ENCODE measurements around the gene EGFR. TPM values are rescaled to one million over a fixed set of nuclear protein-coding genes. Genes with fewer than 3 reads are reported as not detected.
A peak's percentile ranks its signal among the peaks of the same experiment; 100 is the strongest.

Gene EGFR
- total RNA-seq, 1 experiment from 2014 or later = 0.68 TPM

DNA sequence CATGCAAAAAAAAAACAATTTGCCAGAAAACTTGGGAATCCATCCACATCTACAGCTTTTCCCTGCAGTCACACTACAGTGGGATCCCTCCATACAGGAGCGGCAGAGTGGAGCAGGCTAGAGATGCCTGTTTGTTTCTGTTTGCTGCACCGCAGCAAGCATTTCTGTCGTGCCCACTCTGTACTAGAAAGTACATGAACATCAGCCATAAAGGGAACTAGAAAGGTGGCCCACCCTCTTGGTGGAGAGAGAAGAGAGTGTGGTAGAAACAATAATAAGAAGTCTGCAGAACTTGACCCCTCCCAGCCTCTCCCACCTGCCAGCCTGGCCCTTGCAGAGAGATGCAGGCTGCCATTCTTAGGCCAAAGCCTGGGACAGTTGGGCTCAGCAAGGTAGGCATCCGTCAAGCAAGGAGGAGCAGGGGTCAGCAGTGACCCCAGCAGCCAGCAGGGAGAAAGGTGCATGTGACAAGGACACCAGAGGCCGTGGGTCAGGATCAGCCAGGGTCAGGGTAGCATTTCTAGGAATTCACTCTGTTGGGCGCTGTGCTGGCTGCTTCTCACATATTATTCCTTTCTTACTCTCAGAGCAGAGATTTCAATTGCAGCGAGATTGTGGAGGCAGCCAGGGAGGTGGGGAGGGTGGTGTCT is 171.8 kb downstream of the EGFR start:
- DNase-seq (ENCODE audit: low spot score) = no peak

DNA sequence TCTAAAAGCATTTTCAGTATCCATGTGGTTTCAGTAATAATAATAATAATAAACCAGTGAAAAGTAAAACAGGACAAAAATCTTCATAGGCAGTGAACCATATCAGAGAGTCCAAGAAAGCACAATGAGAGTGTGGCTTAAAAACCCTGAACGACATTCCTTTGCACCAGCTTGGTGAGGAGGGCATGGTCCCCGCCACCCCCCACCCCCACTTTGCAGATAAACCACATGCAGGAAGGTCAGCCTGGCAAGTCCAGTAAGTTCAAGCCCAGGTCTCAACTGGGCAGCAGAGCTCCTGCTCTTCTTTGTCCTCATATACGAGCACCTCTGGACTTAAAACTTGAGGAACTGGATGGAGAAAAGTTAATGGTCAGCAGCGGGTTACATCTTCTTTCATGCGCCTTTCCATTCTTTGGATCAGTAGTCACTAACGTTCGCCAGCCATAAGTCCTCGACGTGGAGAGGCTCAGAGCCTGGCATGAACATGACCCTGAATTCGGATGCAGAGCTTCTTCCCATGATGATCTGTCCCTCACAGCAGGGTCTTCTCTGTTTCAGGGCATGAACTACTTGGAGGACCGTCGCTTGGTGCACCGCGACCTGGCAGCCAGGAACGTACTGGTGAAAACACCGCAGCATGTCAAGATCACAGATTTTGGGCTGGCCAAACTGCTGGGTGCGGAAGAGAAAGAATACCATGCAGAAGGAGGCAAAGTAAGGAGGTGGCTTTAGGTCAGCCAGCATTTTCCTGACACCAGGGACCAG is 172.5 kb downstream of the EGFR start:
- in situ Hi-C loops (cut with HindIII; ENCODE audit: low sequenced_read_pairs) = no loop called here
- no peak for DNase-seq (ENCODE audit: low spot score)

More for the DNA sequence above, 171.8 kb downstream of the EGFR start:
- in situ Hi-C loops (cut with HindIII; ENCODE audit: low sequenced_read_pairs) = no loop called here

GRCh38 chr7:55191926-55192692 is 173.3 kb downstream of the EGFR start:
- in situ Hi-C loops (cut with HindIII; ENCODE audit: low sequenced_read_pairs) = no loop called here
- no peak for DNase-seq (ENCODE audit: low spot score)

- in situ Hi-C loops (cut with HindIII; ENCODE audit: low sequenced_read_pairs) = no loop called here
- no peak for DNase-seq (ENCODE audit: low spot score)
These were observed 173.9 kb downstream of the EGFR start for GRCh38 chr7:55192723-55193122.

DNA sequence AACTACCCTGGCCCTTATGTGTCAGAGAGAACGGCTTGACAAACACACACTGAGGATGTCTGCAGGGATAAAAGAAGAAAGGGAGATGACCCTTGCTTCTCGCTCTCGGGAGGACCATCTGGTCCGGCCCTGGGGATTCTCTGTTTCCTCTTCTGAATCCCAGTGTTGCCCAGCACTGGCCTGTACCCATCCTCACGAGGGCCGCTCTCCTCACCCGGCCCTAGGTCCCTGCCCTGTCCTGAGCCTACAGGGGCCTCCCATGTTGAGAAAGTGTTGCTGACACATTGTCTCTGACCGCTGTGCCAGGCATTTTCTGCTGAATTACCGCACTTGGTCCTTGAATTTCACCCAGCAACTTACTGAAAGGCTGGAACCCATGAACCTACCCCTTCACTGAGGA is 174.4 kb downstream of the EGFR start:
- DNase-seq (ENCODE audit: low spot score) = no peak
- in situ Hi-C loops (cut with HindIII; ENCODE audit: low sequenced_read_pairs) = no loop called here

DNA sequence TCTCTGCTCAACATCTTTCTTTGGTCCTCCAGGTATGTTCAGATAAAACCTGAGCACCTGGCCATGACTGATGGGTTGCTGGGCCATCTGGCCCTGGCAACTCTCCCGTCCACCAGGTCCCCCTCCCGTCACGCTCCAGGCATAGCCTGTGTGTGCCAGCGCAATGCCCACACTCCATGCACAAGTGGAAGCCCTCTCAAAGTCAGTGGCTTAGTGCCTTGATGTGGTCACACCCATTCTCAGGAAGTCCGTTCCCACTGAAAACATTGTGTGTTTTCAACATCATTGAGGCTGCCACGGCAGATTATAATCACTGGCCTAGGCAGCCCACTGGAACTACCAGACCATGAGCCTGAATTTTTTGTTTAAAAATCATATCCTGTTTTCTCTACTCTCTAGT is 175.7 kb downstream of the EGFR start:
- peak; percentile 69 for DNase-seq (ENCODE audit: low spot score)
- in situ Hi-C loops (cut with HindIII; ENCODE audit: low sequenced_read_pairs) = no loop called here

- in situ Hi-C loops (cut with HindIII; ENCODE audit: low sequenced_read_pairs) = no loop called here
These were observed 180.0 kb downstream of the EGFR start for GRCh38 chr7:55198634-55199392.

DNA sequence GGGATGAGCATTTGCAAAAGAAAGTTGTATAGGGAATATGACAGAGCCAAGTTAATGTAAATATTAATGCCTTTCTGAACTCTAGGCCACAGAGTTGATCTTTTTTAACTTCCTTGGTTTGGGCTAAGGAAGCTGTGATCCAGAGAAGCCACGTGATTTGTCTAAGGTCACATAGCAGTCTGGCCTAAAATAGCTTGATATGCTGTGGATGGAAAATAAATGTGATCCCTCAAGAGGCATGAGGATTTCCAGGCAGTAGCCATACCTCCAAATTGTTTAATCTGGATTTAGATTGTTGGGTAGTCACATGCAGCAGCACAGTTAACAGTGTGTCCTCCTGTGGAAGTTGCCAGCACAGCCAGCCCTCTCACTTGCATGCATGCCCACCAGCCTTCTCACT is 180.6 kb downstream of the EGFR start:
- no peak for DNase-seq (ENCODE audit: low spot score)
- in situ Hi-C loops (cut with HindIII; ENCODE audit: low sequenced_read_pairs) = no loop called here

More at GRCh38 chr7:55198634-55199392, 180.0 kb downstream of the EGFR start:
- DNase-seq (ENCODE audit: low spot score) = no peak

GRCh38 chr7:55200441-55200840 is 181.6 kb downstream of the EGFR start:
- in situ Hi-C loops (cut with HindIII; ENCODE audit: low sequenced_read_pairs) = no loop called here

DNA sequence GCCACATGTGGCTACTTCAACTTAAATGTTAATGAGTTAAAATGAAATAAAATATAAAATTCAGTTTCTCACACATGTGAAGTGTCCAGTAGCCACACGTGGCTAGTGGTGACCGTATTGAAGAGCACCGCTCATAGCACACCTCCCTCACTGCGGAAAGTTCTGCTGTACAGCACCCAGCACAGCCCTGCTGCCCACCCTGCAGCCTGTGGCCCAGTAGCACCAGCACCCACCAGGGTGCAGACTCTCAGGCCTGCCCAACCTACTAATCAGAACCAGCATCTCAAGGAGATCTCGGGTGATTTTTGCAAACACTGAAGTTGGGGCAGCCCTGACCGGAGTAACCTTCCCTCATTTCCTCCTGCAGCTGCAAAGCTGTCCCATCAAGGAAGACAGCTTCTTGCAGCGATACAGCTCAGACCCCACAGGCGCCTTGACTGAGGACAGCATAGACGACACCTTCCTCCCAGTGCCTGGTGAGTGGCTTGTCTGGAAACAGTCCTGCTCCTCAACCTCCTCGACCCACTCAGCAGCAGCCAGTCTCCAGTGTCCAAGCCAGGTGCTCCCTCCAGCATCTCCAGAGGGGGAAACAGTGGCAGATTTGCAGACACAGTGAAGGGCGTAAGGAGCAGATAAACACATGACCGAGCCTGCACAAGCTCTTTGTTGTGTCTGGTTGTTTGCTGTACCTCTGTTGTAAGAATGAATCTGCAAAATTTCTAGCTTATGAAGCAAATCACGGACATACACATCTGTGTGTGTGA is 183.5 kb downstream of the EGFR start:
- no peak for DNase-seq (ENCODE audit: low spot score)
- in situ Hi-C loops (cut with HindIII; ENCODE audit: low sequenced_read_pairs) = no loop called here

More at GRCh38 chr7:55200441-55200840, 181.6 kb downstream of the EGFR start:
- no peak for DNase-seq (ENCODE audit: low spot score)

DNA sequence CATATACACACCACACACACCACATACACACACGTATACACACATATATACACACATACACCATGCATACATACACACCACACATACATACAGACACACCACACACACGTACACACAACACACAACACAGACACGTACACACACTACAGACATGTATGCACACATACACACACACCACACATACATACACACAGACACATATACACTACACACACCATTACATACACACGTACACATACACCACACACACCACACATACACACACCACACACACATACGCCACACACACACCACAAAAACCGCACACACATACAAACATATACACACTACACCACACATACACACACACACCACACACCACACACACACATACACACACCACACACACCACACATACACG is 184.5 kb downstream of the EGFR start:
- in situ Hi-C loops (cut with HindIII; ENCODE audit: low sequenced_read_pairs) = no loop called here
- no peak for DNase-seq (ENCODE audit: low spot score)

GRCh38 chr7:55205124-55205955 is 186.5 kb downstream of the EGFR start:
- DNase-seq (ENCODE audit: low spot score) = no peak
- in situ Hi-C loops (cut with HindIII; ENCODE audit: low sequenced_read_pairs) = no loop called here

- no peak for DNase-seq (ENCODE audit: low spot score)
- in situ Hi-C loops (cut with HindIII; ENCODE audit: low sequenced_read_pairs) = no loop called here
These were observed 187.6 kb downstream of the EGFR start for GRCh38 chr7:55206235-55207029.

DNA sequence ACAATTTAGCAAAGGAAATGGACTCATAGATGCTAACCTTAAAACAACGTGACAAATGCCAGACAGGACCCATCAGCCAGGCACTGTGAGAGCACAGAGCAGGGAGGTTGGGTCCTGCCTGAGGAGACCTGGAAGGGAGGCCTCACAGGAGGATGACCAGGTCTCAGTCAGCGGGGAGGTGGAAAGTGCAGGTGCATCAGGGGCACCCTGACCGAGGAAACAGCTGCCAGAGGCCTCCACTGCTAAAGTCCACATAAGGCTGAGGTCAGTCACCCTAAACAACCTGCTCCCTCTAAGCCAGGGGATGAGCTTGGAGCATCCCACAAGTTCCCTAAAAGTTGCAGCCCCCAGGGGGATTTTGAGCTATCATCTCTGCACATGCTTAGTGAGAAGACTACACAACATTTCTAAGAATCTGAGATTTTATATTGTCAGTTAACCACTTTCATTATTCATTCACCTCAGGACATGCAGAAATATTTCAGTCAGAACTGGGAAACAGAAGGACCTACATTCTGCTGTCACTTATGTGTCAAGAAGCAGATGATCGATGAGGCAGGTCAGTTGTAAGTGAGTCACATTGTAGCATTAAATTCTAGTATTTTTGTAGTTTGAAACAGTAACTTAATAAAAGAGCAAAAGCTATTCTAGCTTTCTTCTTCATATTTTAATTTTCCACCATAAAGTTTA is 188.8 kb downstream of the EGFR start:
- in situ Hi-C loops (cut with HindIII; ENCODE audit: low sequenced_read_pairs) = no loop called here
- DNase-seq (ENCODE audit: low spot score) = no peak

DNA sequence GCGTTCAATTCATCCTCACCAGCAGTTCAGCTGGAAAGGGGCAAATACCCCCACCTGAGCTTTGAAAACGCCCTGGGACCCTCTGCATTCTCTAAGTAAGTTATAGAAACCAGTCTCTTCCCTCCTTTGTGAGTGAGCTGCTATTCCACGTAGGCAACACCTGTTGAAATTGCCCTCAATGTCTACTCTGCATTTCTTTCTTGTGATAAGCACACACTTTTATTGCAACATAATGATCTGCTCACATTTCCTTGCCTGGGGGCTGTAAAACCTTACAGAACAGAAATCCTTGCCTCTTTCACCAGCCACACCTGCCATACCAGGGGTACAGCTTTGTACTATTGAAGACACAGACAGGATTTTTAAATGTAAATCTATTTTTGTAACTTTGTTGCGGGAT is 190.5 kb downstream of the EGFR start:
- in situ Hi-C loops (cut with HindIII; ENCODE audit: low sequenced_read_pairs) = no loop called here
- DNase-seq (ENCODE audit: low spot score) = no peak

GRCh38 chr7:55210176-55210575 is 191.4 kb downstream of the EGFR start:
- in situ Hi-C loops (cut with HindIII; ENCODE audit: low sequenced_read_pairs) = no loop called here
- DNase-seq (ENCODE audit: low spot score) = no peak

DNA sequence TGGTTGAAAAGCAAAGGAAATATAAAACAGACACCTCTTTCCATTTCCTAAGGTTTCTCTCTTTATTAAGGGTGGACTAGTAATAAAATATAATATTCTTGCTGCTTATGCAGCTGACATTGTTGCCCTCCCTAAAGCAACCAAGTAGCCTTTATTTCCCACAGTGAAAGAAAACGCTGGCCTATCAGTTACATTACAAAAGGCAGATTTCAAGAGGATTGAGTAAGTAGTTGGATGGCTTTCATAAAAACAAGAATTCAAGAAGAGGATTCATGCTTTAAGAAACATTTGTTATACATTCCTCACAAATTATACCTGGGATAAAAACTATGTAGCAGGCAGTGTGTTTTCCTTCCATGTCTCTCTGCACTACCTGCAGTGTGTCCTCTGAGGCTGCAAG is 191.9 kb downstream of the EGFR start:
- no peak for DNase-seq (ENCODE audit: low spot score)
- in situ Hi-C loops (cut with HindIII; ENCODE audit: low sequenced_read_pairs) = no loop called here

Data from G401 (cell line).